NCI-H446 (cell line): Measurements from ENCODE around the gene KCNIP3.

Source experiments
- DNase-seq, 2 experiments: peaks; one replicate each; lab custom pipeline; 2025; lab: John Stamatoyannopoulos, UW

KCNIP3 gene

GRCh38 chr2:95296011-95296410, 1.1 kb upstream of the KCNIP3 start:
- DNase-seq: peak in 1 of 2 experiments; percentile 61

DNA sequence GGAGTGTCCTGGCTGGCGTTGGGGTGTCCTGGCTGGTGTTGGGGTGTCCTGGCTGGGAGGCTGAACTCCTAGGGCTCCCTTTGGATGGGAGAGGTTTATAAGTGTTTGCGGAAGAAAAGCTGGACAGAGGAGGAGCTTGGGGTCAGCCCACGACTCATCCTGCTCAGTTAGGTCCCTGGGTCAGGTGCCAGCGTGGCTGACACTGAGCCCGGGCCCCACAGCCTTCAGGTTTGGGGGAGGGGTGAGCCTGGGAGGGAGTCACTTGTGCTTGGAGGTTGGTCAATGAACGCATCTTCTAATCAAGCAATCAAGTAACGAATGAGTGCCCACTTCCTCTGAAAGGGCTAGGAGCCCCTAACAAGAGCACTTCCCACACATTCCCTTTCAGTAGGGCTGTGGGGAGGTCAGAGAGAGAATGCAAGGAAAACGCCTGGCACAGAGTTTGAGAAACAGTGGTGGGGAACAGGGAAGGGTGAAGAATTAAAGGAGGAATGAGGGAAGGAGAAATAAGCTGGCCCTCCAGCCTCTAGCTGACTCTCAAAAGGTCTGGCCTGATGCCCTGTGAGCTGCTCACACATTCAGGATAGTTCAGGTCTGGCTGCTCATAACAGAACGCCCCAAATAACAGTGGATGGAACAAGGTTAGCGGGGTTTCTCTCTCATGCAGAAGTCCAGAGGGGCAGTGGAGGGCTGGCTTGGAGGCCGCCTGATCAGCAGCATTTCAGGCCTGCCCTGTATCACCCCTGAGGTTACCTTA, 670 bp downstream of the KCNIP3 start:
- DNase-seq: no peak

- DNase-seq: no peak
Measured at GRCh38 chr2:95298486-95299111, 1.5 kb downstream of the KCNIP3 start.

DNA sequence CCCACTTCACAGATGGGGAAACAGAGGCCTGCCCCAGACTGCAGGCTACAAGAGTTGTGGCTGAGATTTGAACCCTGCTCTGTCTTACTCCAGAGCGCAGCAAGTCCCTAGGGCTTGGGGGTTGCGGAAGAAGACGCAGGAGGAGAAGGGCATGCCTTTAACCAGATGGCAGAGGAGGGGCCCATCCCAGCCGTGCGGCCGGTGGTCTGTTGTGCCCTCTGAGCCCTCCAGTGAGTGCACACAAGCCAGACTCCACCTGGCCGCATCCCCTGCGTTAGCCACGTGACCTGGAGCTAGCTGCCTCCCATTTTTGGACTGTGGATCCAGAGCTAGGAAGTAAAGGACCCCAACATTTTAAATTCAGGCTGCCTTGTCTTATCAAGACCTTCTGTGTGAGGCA, 2.8 kb downstream of the KCNIP3 start:
- DNase-seq: no peak

GRCh38 chr2:95300450-95300849, 3.3 kb downstream of the KCNIP3 start:
- no peak for DNase-seq

DNA sequence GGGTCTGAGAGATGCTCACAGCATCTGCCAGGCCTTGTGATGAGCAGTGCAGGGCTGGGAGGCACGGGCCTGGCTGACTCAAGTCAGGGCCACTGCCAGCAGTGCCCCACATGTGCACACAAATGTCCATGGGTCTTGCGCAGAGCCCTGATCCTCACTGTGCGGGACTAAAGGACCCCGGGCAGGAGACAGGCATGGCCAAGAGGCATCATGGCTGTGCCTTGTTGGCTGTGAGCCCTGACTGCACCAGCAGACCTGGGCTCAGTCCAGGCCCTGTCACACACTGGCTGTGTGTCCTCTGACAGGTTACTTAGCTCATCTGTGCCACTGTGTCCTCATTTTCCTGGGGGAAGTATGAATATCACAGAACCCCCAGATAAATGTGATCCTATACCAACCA, 4.0 kb downstream of the KCNIP3 start:
- DNase-seq: no peak

DNA sequence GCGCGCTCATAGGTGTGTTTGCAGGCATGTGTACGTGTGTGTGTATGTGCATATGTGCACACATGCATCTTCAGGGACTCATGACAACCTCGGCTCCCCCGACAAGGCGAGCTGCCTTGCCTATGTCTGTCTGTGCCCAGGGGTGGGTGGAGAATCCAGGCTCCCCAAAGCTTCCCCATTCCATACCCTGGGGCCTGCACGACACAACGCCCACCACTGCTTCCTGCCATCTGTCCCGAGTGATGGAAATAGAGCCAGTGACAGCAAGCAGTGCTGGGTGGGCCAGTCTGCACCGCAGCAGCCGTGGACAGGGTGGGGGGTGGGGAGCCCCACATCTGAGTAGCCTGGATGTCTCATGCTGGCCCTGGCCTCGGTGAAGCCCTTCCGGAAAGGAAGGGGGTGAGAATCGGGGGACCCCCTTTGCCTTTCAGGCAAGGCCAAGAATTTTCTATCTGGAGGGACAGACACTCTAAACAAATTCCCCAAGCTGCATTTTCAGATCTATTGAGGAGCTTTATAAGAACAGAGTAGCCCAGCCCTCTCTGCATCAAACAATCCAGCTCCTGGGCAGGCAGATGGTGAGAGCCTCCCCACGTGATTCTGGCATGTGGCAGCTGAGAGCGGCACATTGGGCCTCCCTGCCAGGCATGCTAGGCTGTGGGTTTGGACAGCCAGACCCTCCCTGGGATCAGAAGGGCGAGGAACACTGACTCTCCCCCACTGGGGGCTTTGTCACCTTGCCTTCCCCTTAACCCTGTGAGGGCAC, 4.9 kb downstream of the KCNIP3 start:
- peak in 1 of 2 experiments; percentile 7 for DNase-seq

DNA sequence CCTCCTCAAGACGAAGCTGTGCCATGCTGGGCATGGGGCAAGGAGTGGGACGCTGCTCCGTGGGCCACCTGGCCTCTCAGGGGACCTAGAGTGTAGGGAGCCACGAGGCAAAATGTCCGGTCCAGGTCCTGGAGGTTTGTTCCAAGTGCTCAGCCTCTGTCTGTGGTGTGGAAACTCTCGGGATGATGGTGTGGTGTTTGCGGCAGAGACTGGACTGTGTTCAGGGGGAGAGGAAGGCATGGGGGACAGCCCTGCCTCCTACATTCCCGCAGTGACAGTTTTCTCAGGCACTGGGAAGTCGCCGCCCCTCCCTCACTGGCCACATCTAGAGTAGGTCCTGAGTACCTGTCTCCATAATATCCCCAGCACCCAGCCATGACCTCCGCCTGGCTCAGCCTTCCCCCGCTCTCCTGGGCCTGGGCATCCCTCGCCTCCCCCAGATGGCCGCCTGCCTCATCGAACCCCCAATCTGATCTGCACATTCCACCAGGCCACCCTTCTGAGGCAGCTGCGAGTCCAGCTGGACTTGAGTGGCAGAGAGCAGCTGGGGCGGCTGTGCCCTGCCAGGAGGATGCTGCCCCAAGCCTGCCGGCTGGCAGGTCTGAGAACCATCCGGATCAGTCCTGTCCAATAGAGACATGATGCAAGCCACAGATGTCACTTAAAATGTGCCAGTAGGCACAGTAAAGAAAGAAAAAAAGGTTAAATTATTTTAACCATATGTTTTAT, 6.2 kb downstream of the KCNIP3 start:
- no peak for DNase-seq

GRCh38 chr2:95305380-95306061, 8.4 kb downstream of the KCNIP3 start:
- no peak for DNase-seq

DNA sequence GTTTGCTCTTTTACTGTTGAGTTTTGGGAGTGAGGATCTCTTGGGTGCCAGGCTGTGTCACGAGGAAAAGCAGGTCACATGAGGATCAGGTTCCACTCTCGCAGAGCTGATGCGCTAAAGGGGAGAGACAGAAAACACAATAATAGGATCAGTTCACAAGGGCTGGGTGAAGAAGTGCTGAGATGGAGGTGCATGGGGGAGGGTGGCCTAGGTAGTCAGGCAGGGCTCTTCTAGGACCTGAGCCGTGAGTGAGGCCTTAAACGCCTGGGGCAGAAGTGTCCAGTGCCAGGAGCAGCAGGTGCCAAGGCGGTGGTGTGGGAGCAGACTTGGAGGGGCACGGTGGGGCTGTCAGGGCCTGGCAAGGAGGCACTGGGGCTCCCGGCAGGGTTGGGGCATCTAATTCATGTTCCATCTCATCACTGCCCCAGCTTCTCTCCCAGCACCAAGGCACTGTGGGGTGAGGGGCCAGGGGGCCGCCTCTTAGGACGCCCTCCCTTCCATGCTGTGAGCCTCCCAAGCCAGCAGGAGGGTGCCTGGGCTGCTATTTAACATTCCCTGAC, 9.3 kb downstream of the KCNIP3 start:
- DNase-seq: no peak

GRCh38 chr2:95307036-95307435, 9.9 kb downstream of the KCNIP3 start:
- DNase-seq: no peak

GRCh38 chr2:95307878-95308277, 10.7 kb downstream of the KCNIP3 start:
- no peak for DNase-seq

GRCh38 chr2:95308426-95308990, 11.4 kb downstream of the KCNIP3 start:
- no peak for DNase-seq

- DNase-seq: no peak
Measured at GRCh38 chr2:95309599-95309998, 12.5 kb downstream of the KCNIP3 start.

GRCh38 chr2:95310216-95310615, 13.1 kb downstream of the KCNIP3 start:
- DNase-seq: no peak

GRCh38 chr2:95310651-95311050, 13.5 kb downstream of the KCNIP3 start:
- DNase-seq: no peak

- no peak for DNase-seq
Measured at GRCh38 chr2:95311815-95312542, 14.8 kb downstream of the KCNIP3 start.

DNA sequence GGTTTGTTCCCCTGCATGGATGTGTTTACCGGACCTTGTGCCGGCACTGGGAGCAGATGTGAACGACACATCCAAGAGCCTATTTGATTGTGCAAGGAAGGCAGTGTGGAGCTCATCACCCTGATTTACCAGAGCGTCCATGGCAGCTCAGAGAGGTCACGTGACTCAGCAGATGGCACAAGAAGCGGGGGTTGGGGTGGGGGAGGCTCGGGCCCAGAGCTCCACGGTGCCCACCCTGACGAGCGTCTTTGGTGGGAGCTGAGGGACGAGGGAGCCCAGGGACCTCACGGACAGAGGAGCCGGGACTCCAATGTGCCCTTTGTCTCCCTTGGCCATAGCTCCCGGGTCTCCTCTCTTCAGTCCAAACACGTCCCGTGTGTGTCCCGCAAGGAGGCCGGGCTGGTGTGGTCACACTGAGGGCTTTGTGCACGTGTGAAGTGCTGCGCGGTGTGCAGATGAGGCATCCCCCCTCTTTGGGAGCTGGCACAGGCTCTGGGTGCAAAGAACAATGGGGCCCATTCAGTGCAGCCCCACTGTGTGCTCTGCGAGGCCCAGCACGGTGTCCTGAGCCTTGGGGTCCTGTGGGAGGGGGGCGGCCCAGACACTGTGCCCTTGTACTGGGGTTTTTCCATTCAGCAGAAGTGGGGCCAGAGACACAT, 15.5 kb downstream of the KCNIP3 start:
- no peak for DNase-seq

DNA sequence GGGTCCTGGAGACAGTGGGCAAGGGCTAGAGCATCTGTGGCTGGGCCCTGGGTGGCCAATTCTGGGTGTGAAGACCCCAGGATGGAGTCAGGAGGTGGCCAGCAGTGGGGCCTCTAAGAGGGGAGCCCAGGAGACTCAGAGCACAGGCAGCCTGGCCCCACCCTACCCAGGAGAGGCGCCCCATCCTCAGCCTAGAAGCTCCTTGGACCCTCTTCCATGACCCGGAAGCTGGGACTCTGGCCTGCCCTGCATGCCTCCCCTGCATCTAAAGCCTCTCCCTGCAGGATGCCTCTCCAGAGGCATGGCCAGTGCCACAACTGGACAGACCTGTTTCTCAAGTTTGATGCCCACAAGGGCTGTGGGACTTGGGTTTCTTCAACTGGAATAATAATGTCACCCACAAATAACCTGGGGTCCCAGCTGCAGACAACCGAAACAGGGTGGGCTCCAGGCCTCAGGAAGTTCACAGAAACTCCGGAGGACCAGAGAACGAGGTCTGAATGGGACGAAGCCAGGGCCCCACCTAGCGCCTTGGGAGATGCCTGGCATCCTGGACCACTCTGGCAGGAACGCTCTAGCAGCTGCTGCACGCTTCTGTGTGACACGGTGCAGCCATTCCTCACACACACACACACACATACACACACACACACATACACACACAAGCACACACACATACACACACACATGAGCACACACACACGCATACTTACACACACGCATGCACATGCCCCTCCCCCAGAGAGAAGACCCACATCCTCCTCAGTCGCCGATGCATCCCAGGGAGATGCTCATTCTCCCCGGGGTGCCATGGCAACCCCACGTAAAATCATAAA, 16.4 kb downstream of the KCNIP3 start:
- no peak for DNase-seq
